ENCODE data around the gene NPLOC4.

NPLOC4 gene

GRCh38 chr17:81648707-81649085 lies 11.8 kb upstream of the NPLOC4 start:
- Histone ChIP-seq H3K4me1 (ENCODE audit: control insufficient read depth in 2 of 2, insufficient read depth in 1 of 2, low read depth in 1 of 2, low read length in 2 of 2) (peaks cover 7 to 9% of the 10 kb centered on the region in 2 donors), H2BK12ac (ENCODE audit: low read length) (no peak overlapping the region), H4K91ac (ENCODE audit: low read depth, low read length, poor library complexity) (no peak overlapping the region), H3K27me3 (ENCODE audit: control insufficient read depth in 3 of 3, insufficient read depth in 3 of 3, low read depth in 1 of 3, low read length in 3 of 3) (peaks cover 14 to 30% (median 22%) of the 10 kb centered on the region in 3 experiments), H3K23ac (ENCODE audit: low read depth, low read length, poor library complexity) (no peak overlapping the region), H3K27ac (replicated peaks; ENCODE audit: low read length) (no peak overlapping the region), H3K9me3 (replicated peaks in 1 of 2; ENCODE audit: control insufficient read depth in 2 of 2, insufficient read depth in 1 of 2, low read depth in 1 of 2, low read length in 2 of 2) (peaks cover 11 to 12% of the 10 kb centered on the region in 2 donors), H2BK15ac (ENCODE audit: low read length) (peak overlapping the region; percentile 85), H2AFZ (ENCODE audit: low read length) (no peak overlapping the region), H3K36me3 (replicated peaks in 1 of 2; ENCODE audit: control insufficient read depth in 2 of 2, insufficient read depth in 2 of 2, low read length in 2 of 2) (peaks cover 0 to 3% of the 10 kb centered on the region in 2 donors), H2BK120ac (ENCODE audit: low read depth, low read length) (no peak overlapping the region), H2BK5ac (ENCODE audit: low read length) (no peak overlapping the region), H3K9ac (ENCODE audit: low read depth, low read length, poor library complexity) (no peak overlapping the region), H4K8ac (ENCODE audit: low read depth, low read length) (no peak overlapping the region), H2AK5ac (ENCODE audit: low read depth, low read length) (peak overlapping the region; percentile 28), H3K4me3 (ENCODE audit: low read length in 2 of 2) (no peak overlapping the region), H3K18ac (ENCODE audit: low read length) (no peak overlapping the region), H3K4ac (ENCODE audit: low read length) (no peak overlapping the region), H3K14ac (ENCODE audit: low read length) (no peak overlapping the region), H3K4me2 (ENCODE audit: insufficient read depth, low read length, poor library complexity, severe bottlenecking) (no peak overlapping the region), H3K79me1 (ENCODE audit: low read depth, low read length) (peaks cover 4% of the 10 kb centered on the region)
- no peak for DNase-seq (ENCODE audit: low spot score)
- no CpG with 5 or more reads among the region's 14 CpGs for WGBS, 2 donors (ENCODE audit: extremely low coverage in 2 of 2, insufficient read length in 2 of 2, insufficient replicate concordance in 1 of 2)

GRCh38 chr17:81648013-81648706 lies 11.2 kb upstream of the NPLOC4 start:
- Histone ChIP-seq H2BK5ac (ENCODE audit: low read length) (no peak overlapping the region), H3K9me3 (replicated peaks in 1 of 2; ENCODE audit: control insufficient read depth in 2 of 2, insufficient read depth in 1 of 2, low read depth in 1 of 2, low read length in 2 of 2) (peaks cover 11 to 12% of the 10 kb centered on the region in 2 donors), H3K9ac (ENCODE audit: low read depth, low read length, poor library complexity) (peak overlapping the region; percentile 15), H3K18ac (ENCODE audit: low read length) (peak overlapping the region; percentile 85), H2AK5ac (ENCODE audit: low read depth, low read length) (no peak overlapping the region), H4K8ac (ENCODE audit: low read depth, low read length) (peak overlapping the region; percentile 82), H2AFZ (ENCODE audit: low read length) (peak overlapping the region; percentile 45), H3K4me3 (ENCODE audit: low read length in 2 of 2) (peak overlapping the region in 1 of 2 donors; percentile 46), H3K4me2 (ENCODE audit: insufficient read depth, low read length, poor library complexity, severe bottlenecking) (peak overlapping the region; percentile 69), H2BK15ac (ENCODE audit: low read length) (peak overlapping the region; percentile 85), H3K27ac (replicated peaks; ENCODE audit: low read length) (no peak overlapping the region), H3K4me1 (ENCODE audit: control insufficient read depth in 2 of 2, insufficient read depth in 1 of 2, low read depth in 1 of 2, low read length in 2 of 2) (peaks cover 5 to 6% of the 10 kb centered on the region in 2 donors), H3K14ac (ENCODE audit: low read length) (peak overlapping the region; percentile 82), H3K4ac (ENCODE audit: low read length) (no peak overlapping the region), H3K23ac (ENCODE audit: low read depth, low read length, poor library complexity) (peak overlapping the region; percentile 43), H3K27me3 (ENCODE audit: control insufficient read depth in 3 of 3, insufficient read depth in 3 of 3, low read depth in 1 of 3, low read length in 3 of 3) (peaks cover 14 to 30% (median 22%) of the 10 kb centered on the region in 3 experiments), H2BK120ac (ENCODE audit: low read depth, low read length) (peak overlapping the region; percentile 81), H2BK12ac (ENCODE audit: low read length) (no peak overlapping the region), H4K91ac (ENCODE audit: low read depth, low read length, poor library complexity) (no peak overlapping the region), H3K36me3 (replicated peaks in 1 of 2; ENCODE audit: control insufficient read depth in 2 of 2, insufficient read depth in 2 of 2, low read length in 2 of 2) (peaks cover 0 to 3% of the 10 kb centered on the region in 2 donors), H3K79me1 (ENCODE audit: low read depth, low read length) (peaks cover 4% of the 10 kb centered on the region)
- WGBS, 2 donors (ENCODE audit: extremely low coverage in 2 of 2, insufficient read length in 2 of 2, insufficient replicate concordance in 1 of 2) = no CpG with 5 or more reads among the region's 78 CpGs
- DNase-seq (ENCODE audit: low spot score) = no peak

- Histone ChIP-seq H3K27ac (replicated peaks; ENCODE audit: low read length) (no peak overlapping the region), H3K27me3 (ENCODE audit: control insufficient read depth in 3 of 3, insufficient read depth in 3 of 3, low read depth in 1 of 3, low read length in 3 of 3) (peaks cover 14 to 30% (median 22%) of the 10 kb centered on the region in 3 experiments), H2BK120ac (ENCODE audit: low read depth, low read length) (peak overlapping the region; percentile 81), H3K4me1 (ENCODE audit: control insufficient read depth in 2 of 2, insufficient read depth in 1 of 2, low read depth in 1 of 2, low read length in 2 of 2) (peaks cover under 1 to 4% of the 10 kb centered on the region in 2 donors), H3K23ac (ENCODE audit: low read depth, low read length, poor library complexity) (no peak overlapping the region), H3K18ac (ENCODE audit: low read length) (peak overlapping the region; percentile 85), H3K79me1 (ENCODE audit: low read depth, low read length) (peaks cover 4% of the 10 kb centered on the region), H3K4me2 (ENCODE audit: insufficient read depth, low read length, poor library complexity, severe bottlenecking) (peak overlapping the region; percentile 69), H2AK5ac (ENCODE audit: low read depth, low read length) (no peak overlapping the region), H3K4me3 (ENCODE audit: low read length in 2 of 2) (peak overlapping the region in 1 of 2 donors; percentile 23), H4K91ac (ENCODE audit: low read depth, low read length, poor library complexity) (no peak overlapping the region), H3K14ac (ENCODE audit: low read length) (peak overlapping the region; percentile 82), H3K9ac (ENCODE audit: low read depth, low read length, poor library complexity) (peak overlapping the region; percentile 15), H3K36me3 (replicated peaks in 1 of 2; ENCODE audit: control insufficient read depth in 2 of 2, insufficient read depth in 2 of 2, low read length in 2 of 2) (peaks cover 0 to 3% of the 10 kb centered on the region in 2 donors), H2BK15ac (ENCODE audit: low read length) (no peak overlapping the region), H3K9me3 (replicated peaks in 1 of 2; ENCODE audit: control insufficient read depth in 2 of 2, insufficient read depth in 1 of 2, low read depth in 1 of 2, low read length in 2 of 2) (peaks cover 11 to 12% of the 10 kb centered on the region in 2 donors), H4K8ac (ENCODE audit: low read depth, low read length) (no peak overlapping the region), H2BK5ac (ENCODE audit: low read length) (no peak overlapping the region), H3K4ac (ENCODE audit: low read length) (no peak overlapping the region), H2BK12ac (ENCODE audit: low read length) (no peak overlapping the region), H2AFZ (ENCODE audit: low read length) (peak overlapping the region; percentile 45)
- WGBS, 2 donors (ENCODE audit: extremely low coverage in 2 of 2, insufficient read length in 2 of 2, insufficient replicate concordance in 1 of 2) = no CpG with 5 or more reads among the region's 21 CpGs
- DNase-seq (ENCODE audit: low spot score) = no peak
Observed at GRCh38 chr17:81647640-81648012, 10.7 kb upstream of the NPLOC4 start.

GRCh38 chr17:81646869-81647600 lies 10.1 kb upstream of the NPLOC4 start:
- Histone ChIP-seq H3K36me3 (replicated peaks in 1 of 2; ENCODE audit: control insufficient read depth in 2 of 2, insufficient read depth in 2 of 2, low read length in 2 of 2) (peaks cover 0 to 3% of the 10 kb centered on the region in 2 donors), H3K14ac (ENCODE audit: low read length) (no peak overlapping the region)
- DNase-seq (ENCODE audit: low spot score) = no peak

More at GRCh38 chr17:81646869-81647600, 10.1 kb upstream of the NPLOC4 start:
- Histone ChIP-seq H3K4ac (ENCODE audit: low read length) (no peak overlapping the region), H3K27me3 (ENCODE audit: control insufficient read depth in 3 of 3, insufficient read depth in 3 of 3, low read depth in 1 of 3, low read length in 3 of 3) (peaks cover 14 to 30% (median 22%) of the 10 kb centered on the region in 3 experiments), H3K9me3 (replicated peaks in 1 of 2; ENCODE audit: control insufficient read depth in 2 of 2, insufficient read depth in 1 of 2, low read depth in 1 of 2, low read length in 2 of 2) (peaks cover 11 to 12% of the 10 kb centered on the region in 2 donors), H4K8ac (ENCODE audit: low read depth, low read length) (no peak overlapping the region), H3K4me1 (ENCODE audit: control insufficient read depth in 2 of 2, insufficient read depth in 1 of 2, low read depth in 1 of 2, low read length in 2 of 2) (peaks cover 0 to 4% of the 10 kb centered on the region in 2 donors), H2BK120ac (ENCODE audit: low read depth, low read length) (no peak overlapping the region), H4K91ac (ENCODE audit: low read depth, low read length, poor library complexity) (no peak overlapping the region), H2AFZ (ENCODE audit: low read length) (no peak overlapping the region), H3K4me3 (ENCODE audit: low read length in 2 of 2) (no peak overlapping the region), H3K23ac (ENCODE audit: low read depth, low read length, poor library complexity) (peak overlapping the region; percentile 45), H3K79me1 (ENCODE audit: low read depth, low read length) (peaks cover 4% of the 10 kb centered on the region), H3K27ac (replicated peaks; ENCODE audit: low read length) (no peak overlapping the region), H3K18ac (ENCODE audit: low read length) (no peak overlapping the region), H2AK5ac (ENCODE audit: low read depth, low read length) (no peak overlapping the region), H3K9ac (ENCODE audit: low read depth, low read length, poor library complexity) (no peak overlapping the region), H2BK5ac (ENCODE audit: low read length) (peak overlapping the region; percentile 22), H2BK12ac (ENCODE audit: low read length) (no peak overlapping the region), H2BK15ac (ENCODE audit: low read length) (no peak overlapping the region), H3K4me2 (ENCODE audit: insufficient read depth, low read length, poor library complexity, severe bottlenecking) (no peak overlapping the region)
- WGBS, 2 donors (ENCODE audit: extremely low coverage in 2 of 2, insufficient read length in 2 of 2, insufficient replicate concordance in 1 of 2) = no CpG with 5 or more reads among the region's 12 CpGs
